UCSD-AML1 (cell line): ENCODE measurements around the gene WWC2.

Experiments used
- DNase-seq: peaks from one replicate; lab custom pipeline; 2025; ENCODE audit not compliant: unreplicated experiment; lab: John Stamatoyannopoulos, UW

Gene WWC2

DNA sequence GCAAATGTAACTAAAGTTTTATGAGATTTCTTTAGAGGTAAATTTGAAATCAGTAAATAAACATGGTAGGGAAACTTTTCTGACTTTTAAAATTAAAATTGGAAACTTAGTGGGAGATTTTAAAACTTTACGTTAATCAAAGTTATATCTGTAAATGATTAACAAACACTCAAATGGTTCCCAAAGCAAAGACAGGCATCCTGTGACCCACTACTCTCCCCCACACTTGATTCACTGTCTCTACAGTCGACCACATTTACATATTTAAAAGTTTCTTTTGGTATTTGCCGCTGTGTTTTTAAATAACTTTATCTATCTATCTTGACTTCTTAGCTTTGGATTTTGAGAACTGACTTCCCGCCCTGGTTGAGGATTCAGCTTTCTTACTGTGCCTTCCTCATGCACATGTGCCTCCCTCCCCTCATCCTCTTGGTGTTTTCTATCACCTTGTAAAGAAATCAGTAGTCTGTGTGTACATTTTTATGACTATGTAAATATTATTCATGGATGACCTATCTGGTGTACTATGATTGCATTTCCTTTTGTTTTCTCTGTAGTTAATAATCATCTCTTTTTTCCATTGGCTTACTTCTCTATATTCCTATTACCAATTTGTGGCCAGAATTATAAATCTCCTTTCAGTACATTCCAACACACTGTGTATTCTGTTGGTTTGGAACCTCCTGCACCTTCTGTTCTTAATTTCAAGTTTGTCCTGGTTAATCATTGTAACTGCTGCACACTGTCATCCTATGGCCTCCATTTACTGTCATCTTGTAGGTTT, 72.6 kb downstream of the WWC2 start:
- no peak for DNase-seq

DNA sequence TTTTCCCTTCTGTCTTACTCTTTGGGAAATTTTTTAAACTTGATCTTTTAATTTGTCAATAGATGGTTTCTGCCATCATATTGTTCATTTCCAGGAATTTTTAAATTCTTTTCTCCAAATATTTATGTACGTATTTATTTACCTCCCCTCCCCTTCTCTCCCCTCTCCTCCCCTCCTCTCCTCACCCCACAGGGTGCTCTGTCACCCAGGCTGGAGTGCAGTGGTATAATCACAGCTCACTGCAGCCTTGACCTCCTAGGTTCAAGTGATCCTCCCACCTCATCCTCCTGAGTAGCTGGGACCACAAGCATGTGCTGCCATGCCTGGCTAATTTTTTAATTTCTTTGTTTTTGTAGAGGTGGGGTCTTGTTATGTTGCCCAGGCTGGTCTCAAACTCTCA, 73.8 kb downstream of the WWC2 start:
- DNase-seq: no peak

DNA sequence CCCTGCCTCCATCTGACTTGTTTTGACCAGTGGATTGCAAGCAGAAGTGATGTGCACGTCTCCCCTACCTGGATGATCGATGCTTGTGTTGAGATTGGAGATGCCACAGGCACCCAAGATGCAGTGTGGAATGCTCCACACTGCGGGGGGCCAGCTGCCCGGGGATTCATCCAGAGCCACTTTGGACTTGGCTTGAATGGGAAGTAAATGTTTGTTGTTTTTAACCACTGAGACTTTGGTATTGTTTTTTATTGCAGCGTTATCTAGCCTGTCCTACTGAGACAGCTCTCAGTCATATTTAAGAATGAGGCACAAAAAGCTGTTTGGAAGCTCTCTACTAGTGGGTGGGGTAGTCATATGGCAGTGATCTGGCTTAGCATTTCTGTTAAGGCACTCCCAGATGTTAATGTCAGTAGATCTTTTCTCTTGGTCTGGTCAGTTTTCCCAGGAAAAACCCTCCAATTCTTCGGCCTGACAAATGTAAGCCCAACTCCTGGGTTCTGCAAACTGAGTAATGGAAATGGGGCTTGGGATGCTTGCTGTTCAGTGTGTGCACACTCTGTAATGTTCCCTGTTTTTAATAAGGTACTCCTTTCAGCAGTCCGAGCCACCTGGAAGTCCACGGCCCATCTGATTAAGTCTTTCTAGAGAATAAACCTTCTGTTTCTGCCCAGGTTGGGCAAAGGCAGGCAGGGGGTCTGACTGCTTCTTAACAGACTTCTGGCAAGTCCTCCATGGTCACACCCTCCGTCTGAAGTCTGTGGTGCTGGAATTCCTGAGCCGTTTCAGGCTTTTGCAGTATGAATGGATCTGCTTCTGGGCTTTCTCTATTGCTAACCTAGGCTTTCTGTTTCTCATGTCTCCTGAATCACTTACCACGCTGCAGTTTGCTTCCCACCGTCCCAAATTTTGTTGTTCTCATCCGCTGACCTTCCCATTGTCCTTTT, 74.8 kb downstream of the WWC2 start:
- DNase-seq: no peak

DNA sequence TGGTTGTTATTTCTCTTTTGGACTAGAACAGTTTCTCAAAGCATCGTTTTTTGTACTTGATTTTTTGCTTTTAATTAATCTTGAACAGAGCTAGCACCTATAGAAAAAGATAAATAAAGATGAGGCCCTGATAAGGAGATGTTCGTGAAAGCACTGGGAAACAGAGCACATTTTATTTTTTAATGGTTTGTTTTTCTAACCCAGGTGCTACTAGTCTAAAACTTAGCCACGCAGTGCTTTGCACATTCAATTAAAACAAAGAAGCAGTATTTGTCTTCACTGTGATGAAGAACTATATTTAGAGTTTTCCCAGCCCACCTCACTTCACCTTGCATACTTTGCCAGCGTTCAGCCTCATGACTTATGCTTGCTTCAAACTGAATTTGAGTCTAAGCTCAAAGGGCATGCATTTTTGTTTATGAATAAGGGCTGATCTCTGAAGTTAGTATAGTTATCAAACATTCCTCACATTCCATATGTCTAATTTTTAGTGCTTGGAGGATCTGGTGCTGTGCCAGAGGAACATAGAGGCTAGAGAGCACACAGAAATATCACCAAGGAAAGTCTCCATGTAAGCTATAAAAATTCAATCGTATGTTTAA, 76.7 kb downstream of the WWC2 start:
- no peak for DNase-seq

DNA sequence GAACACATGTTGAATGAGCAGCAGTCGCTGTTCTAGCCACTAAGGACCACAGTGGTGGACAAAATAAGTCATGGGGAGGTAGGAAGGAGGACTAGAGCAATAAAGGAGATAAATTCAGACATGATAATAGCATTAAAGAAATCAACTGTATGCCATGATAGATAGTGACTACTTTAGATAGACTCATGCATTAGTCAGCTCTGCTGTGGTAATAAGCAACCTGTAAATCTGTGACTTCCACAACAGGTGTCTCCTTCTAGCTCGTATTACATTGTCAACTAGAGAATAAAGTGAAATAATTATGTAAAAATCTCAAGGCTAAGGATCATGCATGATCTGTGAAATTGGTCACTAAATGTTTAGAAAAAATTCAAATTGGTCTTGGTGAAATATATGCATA, 77.9 kb downstream of the WWC2 start:
- no peak for DNase-seq

DNA sequence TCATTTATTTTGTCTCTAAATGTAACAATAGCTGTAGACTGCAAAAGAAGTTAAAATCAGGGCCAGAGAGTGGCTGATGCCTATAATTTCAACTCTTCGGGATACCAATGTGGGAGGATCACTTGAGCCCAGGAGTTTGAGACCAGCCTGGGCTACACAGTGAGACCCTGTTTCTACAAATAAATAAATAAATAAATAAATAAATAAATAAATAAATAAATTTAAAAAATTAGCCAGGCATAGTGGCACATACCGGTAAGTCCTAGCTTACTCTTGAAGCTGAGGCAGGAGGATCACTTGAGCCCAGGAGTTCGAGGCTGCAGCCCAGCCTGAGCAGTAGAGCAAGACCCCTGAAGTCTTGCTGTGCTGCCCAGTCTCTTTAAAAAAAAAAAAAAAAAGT, 79.1 kb downstream of the WWC2 start:
- DNase-seq: no peak

DNA sequence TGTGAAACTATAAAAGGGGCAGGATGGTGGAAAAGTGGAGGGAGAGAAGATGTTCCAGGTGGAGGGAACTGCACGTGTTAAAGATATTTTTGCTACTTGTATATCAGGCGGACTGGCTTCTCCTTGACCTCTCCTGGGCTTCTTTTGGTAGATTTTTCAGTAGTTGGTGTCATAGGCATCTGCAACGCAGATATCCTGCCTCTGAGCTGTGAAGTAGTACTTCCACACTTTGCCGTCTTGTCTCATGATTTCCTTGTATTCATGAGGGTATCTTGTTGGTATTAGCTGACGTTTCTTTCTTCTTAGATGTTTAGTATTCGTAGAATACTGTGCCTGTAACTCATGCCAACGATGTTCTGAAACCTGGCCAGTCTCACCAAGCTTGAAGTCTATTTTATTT, 81.0 kb downstream of the WWC2 start:
- no peak for DNase-seq

DNA sequence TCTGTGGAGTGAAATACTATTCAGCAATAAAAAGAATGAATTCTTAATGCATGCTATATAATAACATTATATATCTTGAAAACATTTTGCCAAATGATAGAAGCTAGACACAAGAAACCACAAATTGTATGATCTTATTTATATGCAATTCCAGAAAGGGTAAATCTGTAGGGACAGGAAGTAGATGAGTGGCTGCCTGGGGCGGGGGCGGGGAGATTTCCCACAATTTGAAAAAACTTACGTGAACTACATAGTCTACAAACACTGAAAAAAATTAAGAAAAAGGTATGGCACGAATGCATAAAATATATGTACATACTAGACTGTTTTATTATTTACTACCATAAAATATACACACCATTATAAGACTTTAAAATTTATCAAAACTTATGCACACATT, 81.6 kb downstream of the WWC2 start:
- DNase-seq: no peak

DNA sequence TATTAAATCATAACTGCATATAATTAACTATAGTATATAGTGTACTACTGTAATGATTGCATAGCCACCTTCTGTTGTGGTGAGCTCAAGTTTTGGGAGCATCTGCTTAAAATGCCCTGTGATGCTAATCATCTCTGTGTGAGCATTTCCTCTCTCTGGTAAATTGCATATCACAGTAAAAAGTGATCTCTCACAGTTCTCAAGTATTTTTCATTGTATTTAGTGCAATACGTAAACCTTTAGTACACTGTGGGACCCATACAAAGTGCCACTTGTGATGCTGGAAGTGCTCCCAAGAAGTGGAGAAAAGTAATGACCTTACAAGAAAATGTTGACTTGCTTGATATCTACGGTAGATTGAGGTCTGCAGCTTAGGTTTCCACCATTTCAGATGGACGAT, 82.0 kb downstream of the WWC2 start:
- DNase-seq: no peak

DNA sequence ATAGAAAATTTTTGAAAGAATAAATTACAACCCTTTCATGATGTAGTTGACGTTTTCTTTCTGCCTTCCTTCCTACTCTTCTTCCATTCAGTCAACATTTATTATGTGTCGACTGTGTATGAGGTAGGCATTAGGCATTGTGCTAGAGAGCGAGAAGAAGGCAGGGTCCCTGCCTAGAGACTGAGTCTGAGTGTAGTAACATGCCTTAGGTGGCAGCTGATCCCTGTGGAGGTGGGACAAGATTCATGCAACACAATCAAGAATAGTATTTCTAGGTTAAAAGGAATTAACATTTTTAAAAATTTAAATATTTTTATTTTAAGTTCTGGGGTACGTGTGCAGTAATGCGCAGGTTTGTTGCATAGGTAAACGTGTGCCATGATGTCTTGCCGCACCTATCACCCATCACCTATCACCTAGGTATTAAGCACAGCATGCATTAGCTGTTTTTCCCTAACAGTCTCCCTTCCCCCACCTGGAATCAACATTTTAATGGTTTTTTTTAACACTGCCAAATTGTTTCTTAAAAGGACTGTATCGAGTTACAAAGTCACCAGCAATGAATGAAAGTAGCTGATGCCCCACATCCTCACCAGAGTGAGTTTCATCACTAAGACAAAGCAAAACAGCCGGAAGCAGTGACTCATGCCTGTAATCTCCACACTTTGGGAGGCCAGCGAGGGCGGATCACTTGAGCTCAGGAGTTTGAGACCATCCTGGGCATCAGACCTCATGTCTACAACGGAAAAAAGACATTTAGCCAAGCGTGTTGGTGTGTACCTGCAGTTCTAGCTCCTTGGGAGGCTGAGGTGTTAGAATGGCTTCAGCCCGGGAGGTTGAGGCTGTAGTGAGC, 84.0 kb downstream of the WWC2 start:
- no peak for DNase-seq

DNA sequence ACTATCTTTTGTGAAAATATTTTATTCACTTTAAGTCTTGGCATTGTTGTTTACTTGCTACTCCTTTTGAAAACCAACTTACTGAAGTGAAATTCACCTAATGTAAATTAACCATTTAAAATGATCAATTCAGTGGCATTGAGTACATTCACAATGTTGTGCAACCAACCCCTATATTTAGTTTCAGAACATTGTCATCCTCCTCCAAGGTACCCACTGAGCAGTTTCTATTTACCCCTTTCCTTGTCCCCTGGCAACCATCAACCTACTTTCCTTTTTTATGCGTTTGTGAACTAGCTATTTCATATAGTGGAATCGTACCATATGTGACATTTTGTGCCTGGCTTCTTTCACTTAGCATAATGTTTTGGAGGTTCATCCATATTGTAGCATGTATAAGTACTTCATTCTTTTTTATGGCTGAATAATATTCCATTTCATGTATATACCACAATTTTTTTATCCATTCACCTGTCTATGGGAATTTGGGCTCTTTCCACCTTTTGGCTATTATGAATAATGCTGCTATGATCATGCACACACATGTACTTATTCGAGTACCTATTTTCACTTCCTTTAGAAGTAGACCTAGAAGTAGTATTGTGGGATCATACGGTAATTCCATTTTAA, 85.0 kb downstream of the WWC2 start:
- no peak for DNase-seq

DNA sequence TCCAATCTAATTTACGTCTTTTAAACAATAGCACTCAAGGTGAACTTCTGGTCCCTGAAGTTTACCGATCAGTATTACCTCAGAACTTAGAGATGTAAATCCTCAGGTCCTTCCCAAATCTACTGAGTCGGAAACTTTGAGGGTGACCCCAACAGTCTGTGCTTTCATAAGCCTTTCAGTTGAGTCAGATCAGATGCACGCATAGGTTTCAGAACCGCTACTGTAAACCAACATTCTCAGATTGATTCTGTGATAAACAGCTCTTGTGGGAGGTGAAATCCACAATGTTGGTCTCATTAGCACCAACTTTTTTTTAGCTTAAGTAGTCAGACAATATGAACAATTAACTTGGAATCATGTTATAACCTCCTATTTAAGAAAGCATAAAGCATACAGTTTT, 86.0 kb downstream of the WWC2 start:
- no peak for DNase-seq

DNA sequence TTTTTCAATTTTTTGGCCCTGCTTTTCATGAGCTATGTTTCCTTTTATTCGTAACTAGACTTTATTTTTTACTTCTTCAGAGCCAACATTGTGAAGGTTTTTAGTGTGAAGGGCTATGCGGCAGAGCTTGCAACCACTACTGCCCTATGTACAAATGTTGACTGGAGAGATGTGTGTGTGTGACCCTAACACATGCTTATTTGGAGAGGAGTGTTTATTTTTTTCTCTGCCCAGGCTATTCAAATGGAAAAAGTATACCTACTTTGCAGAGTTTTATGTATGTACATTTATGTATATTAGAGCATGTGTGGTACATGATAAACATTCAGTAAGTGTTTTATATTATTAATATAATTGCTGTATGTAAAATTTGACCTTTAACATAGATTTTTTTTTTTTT, 86.5 kb downstream of the WWC2 start:
- no peak for DNase-seq

DNA sequence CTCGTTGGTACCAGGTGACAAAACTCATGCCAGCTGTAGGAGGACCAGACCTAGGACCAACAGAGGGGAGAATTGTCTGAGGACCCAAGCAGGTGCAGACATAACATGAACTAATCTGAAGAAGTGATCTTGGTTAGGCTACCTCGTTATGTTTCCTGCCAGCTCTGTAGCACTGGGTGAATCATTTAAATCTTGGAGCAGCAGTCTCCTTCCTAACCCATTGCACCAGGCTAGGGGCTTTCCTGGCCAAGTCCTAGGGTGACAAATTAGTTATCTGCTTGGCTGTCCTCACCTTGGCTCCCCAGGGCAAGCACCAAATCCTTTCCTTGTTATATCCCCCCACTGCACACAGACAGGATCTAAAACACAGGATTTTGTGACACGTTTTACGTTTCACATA, 87.8 kb downstream of the WWC2 start:
- no peak for DNase-seq

DNA sequence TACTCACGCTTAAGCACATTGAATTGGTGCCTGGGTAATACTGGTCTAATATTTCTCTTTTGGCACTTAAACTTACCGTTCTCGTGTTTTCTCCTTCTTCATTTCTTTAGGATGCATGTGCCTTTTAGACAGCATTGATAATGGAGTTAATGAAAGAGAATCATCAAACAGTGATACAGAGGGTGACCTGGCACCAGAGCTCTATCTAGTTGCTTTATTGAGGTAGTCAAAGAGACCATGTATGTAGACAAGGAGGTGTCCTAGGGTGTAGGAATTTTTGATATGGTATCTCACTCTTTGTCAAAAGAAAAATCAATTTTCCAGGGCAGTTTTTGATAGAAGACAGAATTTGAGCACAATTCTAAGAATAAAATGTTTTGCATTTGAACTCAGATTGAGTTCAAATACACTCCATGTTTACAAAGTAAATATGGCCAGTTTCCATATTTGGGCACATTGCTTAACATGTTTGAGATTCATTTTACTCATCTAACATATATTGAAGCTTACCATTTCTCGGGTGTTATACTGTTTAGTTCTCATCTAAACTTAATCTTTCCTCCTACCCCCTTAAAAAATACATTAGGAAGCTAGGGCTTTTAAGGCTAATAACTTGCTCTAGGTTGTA, 92.0 kb downstream of the WWC2 start:
- DNase-seq: no peak

DNA sequence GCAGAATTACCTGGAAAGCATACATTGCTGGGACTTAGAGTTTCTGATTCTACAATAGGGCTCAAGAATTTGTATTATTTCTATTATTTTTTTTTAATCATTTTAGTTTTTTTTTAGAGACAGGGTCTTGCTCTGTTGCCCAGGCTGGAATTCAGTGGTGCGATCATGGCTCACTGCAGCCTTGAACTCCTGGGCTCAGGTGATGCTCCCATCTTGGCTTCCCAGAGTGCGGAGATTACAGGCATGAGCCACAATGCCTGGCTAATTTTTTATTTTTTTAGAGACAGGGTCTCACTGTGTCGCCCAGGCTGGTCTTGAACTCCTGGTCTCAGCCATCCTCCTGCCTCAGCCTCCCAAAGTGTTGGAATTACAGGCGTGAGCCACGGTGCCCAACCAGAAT, 92.6 kb downstream of the WWC2 start:
- no peak for DNase-seq

DNA sequence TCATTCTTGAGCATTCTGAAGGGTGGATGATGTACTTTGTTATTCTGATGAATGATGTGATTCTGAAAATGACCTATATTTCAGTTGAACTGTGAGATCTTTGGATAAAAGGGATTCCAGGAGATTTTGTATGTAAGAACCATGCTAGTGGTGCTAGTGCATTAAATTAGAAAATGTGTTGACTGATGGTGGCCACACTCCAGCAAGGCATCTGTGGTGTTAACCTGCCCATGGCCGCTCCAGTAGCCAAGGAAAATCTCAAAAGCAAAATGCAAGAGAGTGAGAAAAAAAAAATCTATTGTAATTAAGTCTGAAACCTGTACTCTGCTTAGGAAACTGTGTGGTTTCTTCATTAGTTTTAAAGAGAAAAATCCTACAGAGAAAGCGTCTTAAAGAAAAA, 93.5 kb downstream of the WWC2 start:
- DNase-seq: no peak

DNA sequence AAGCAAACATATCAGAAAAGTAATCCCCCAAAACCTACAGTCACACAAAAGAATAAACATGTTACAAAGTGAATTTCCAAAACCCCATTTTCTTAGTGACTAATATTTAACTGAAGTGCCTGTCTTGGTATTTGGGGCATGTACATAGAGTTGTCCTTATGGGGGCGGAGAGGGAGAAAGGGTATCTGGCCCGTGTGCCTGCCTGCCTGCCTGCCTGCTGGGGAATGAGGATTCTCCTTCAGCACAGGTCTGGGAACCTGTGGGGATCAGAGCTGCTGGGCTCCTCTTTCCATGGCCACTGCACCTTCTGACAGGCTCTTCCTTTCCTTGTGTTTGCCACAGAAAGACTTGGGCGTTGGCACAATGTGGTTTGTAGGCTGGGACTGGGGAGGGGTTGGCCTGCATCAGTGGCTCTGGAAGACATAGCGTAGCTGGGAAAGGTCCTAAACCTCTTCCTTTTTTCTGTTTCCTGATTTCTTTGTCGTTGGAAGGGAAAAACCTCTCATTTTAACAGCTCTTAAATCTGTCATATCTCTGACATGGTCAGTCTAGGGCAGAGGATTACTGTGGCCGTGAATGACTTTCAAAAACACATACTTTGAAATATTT, 94.8 kb downstream of the WWC2 start:
- peak; percentile 51 for DNase-seq

DNA sequence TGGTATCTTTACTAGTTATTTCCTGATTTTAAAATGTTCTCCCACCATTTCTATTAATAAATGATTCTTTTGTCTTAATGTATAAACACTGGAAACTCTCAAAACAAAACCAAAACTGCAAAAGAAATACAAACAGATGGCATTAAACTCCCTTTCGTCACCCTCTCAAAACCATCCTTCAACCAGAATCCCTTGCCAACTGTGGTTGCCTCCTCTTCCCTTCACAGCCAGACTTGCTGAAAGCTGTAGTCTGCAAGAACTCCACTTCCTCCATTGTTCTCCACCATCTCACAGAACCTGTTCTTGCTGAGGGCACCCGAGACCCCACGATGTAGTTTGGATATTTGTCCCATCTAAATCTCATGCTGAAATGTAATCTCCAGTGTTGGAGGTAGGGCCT, 96.5 kb downstream of the WWC2 start:
- no peak for DNase-seq

DNA sequence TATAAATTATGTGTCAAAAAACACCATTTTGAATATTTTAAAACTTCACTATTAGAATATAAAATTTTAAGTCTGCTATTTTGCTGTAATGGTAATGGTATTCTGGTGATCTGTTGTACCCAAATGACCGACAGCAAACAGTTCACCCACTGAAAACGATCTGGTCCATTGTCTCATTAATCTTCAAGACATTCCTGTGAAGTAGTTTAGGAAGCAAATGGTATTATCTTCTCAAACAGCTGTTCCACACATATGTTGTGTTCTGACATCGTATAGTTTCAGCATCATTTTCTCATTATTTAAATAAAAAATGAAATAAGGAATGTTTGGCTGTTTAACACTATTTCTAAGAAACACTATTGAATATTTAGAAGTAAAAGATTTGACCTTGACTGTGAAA, 98.1 kb downstream of the WWC2 start:
- no peak for DNase-seq
